Loucy (cell line): ENCODE data around the gene BRSK2.

ENCODE experiments used
- EZH2phosphoT487 ChIP-seq: fragments of 200-600 bp; IDR thresholded peaks from 2 replicates; pipeline ENCODE4 v1.6.1; 2018; ENCODE audit warnings: antibody characterized with exemption, mild to moderate bottlenecking, moderate library complexity, borderline replicate concordance
- TF ChIP-seq, protein P1 (sequence below): fragments of 200-600 bp; sonication (generic); conservative IDR thresholded peaks from 2 replicates; pipeline ENCODE4 v1.5.1; 2014; ENCODE audit warnings: mild to moderate bottlenecking, antibody characterized with exemption, low read length

DNA sequence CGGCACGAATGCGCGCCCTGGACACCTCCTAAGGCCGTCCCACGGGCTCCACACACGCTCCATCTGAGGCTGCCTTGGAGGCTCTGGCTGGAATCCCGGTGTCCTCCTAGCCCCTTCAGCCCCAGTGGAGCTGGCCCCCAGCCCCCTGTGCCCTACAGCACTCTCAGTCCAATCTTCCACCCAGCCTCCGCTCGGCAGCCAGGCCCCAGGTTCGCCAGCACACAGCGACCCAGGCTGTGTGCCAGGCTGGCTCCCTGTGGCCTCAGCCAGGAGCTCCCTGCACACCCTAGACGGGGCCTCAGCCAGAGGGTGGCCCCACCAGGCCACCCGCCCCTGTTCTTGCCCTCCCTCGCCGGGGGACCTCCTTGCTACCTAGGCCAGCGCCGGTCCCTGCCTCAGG, 78.3 kb downstream of the BRSK2 start:
- TF ChIP-seq, protein P1, sequence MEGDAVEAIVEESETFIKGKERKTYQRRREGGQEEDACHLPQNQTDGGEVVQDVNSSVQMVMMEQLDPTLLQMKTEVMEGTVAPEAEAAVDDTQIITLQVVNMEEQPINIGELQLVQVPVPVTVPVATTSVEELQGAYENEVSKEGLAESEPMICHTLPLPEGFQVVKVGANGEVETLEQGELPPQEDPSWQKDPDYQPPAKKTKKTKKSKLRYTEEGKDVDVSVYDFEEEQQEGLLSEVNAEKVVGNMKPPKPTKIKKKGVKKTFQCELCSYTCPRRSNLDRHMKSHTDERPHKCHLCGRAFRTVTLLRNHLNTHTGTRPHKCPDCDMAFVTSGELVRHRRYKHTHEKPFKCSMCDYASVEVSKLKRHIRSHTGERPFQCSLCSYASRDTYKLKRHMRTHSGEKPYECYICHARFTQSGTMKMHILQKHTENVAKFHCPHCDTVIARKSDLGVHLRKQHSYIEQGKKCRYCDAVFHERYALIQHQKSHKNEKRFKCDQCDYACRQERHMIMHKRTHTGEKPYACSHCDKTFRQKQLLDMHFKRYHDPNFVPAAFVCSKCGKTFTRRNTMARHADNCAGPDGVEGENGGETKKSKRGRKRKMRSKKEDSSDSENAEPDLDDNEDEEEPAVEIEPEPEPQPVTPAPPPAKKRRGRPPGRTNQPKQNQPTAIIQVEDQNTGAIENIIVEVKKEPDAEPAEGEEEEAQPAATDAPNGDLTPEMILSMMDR = no peak
- TF ChIP-seq EZH2phosphoT487 = no peak
